HG03460 (cell line): Measurements from ENCODE around the gene RBFOX1.

ENCODE experiments used
- ATAC-seq: cut with Tn5 transposase; IDR thresholded peaks from one replicate; pipeline ENCODE4 v1.9.1; 2021; ENCODE audit not compliant: unreplicated experiment

Gene RBFOX1

GRCh38 chr16:7755347-7755882 lies 422.8 kb downstream of the RBFOX1 start:
- no peak for ATAC-seq
